ENCODE measurements around the gene ZNF135. TPM values are rescaled to one million over a fixed set of nuclear protein-coding genes. Genes with fewer than 3 reads are reported as not detected.

The ZNF135 gene
- total and polyA plus RNA-seq, 2 of the 4 experiments (the other 2 are of a cell fraction) = 2.4 to 2.7 TPM

GRCh38 chr19:58059671-58060078 is 593 bp downstream of the ZNF135 start:
- intact Hi-C loops (cut with micrococcal nuclease) = no loop called here
- H3K4ac ChIP-seq (ENCODE audit: low read depth, low read length) = no peak overlapping the region; the same call in 1 of the 2 replicates
- H4K5ac ChIP-seq (ENCODE audit: low read depth, low read length) = peak overlapping the region; percentile 85
- H2AK5ac ChIP-seq (ENCODE audit: low read depth, low read length) = no peak overlapping the region
- H3K18ac ChIP-seq (ENCODE audit: low read depth, low read length) = no peak overlapping the region
- 32% methylated on average over 15 of the region's 28 CpGs; no CpG with 5 or more reads in 1 of the 2 experiments for WGBS, 2 experiments (ENCODE audit: extremely low coverage in 2 of 2, insufficient read length in 1 of 2)
- H3K79me1 ChIP-seq (ENCODE audit: low read depth in 1 of 2, low read length in 2 of 2) = no peaks in the 10 kb centered on the region
- H3K9me1 ChIP-seq (ENCODE audit: insufficient read depth, low read length) = no peaks in the 10 kb centered on the region
- peak overlapping the region; percentile 72 for H3K4me2 ChIP-seq (ENCODE audit: low read depth, low read length)
- ATAC-seq (ENCODE audit: low read depth) (no peak), DNase-seq (no peak)
- H3K23ac ChIP-seq (ENCODE audit: low read depth, low read length) = no peak overlapping the region
- no peaks in the 10 kb centered on the region for H3K36me3 ChIP-seq (ENCODE audit: control insufficient read depth, insufficient read depth, low read length)
- no peak overlapping the region for H4K91ac ChIP-seq (ENCODE audit: insufficient read depth, low read depth, low read length)
- peak overlapping the region; percentile 52 for H3K4me3 ChIP-seq (ENCODE audit: insufficient read depth, low read depth, low read length)
- H4K20me1 ChIP-seq (ENCODE audit: insufficient read depth, low read length) = no peaks in the 10 kb centered on the region
- H2BK120ac ChIP-seq (ENCODE audit: low read depth, low read length) = no peak overlapping the region
- ChIA-PET POLR2A (ENCODE audit: unreplicated experiment) (no interaction called here), CTCF (no interaction called here)
- no peaks in the 10 kb centered on the region for H3K27me3 ChIP-seq (ENCODE audit: control insufficient read depth, insufficient read depth, low read length)
- no peak overlapping the region for H3K14ac ChIP-seq (replicated peaks; ENCODE audit: low read depth, low read length)
- H3K56ac ChIP-seq (ENCODE audit: extremely low read depth, insufficient read depth, low read length) = no peak overlapping the region
- H2AK9ac ChIP-seq (replicated peaks; ENCODE audit: low read depth, low read length, poor library complexity) = peak overlapping the region; percentile 45
- 0 out of 2 replicates have a peak, but pooled peaks cover 2% of the 10 kb centered on the region for H3K4me1 ChIP-seq (ENCODE audit: control insufficient read depth, insufficient read depth, low read length)
- no peak overlapping the region for H2BK5ac ChIP-seq (ENCODE audit: low read depth, low read length, poor library complexity, severe bottlenecking)
- TF ChIP-seq RCOR1 (IDR thresholded peaks at IDR 0.05; ENCODE audit: insufficient replicate concordance, low read length) (no peak), CEBPB (IDR thresholded peaks at IDR 0.05; ENCODE audit: low read depth, low read length) (no peak), CTCF (conservative IDR thresholded peaks at IDR 0.05; ENCODE audit: low read depth, low read length) (no peak), MAFK (IDR thresholded peaks at IDR 0.05; ENCODE audit: low read depth, low read length) (no peak), POLR2A (IDR thresholded peaks at IDR 0.05; ENCODE audit: low read depth, low read length) (no peak), BHLHE40 (IDR thresholded peaks at IDR 0.05; ENCODE audit: low read depth, low read length) (no peak), SMC3 (IDR thresholded peaks at IDR 0.05; ENCODE audit: low read depth, low read length) (no peak), NFE2L2 (IDR thresholded peaks at IDR 0.05; ENCODE audit: low read depth, low read length) (no peak), FOS (IDR thresholded peaks at IDR 0.05; ENCODE audit: low read depth, low read length) (no peak), RAD21 (IDR thresholded peaks at IDR 0.05; ENCODE audit: low read length) (no peak), MAZ (IDR thresholded peaks at IDR 0.05; ENCODE audit: borderline replicate concordance, low read depth, low read length) (no peak), RFX5 (IDR thresholded peaks at IDR 0.05; ENCODE audit: low read depth, low read length) (no peak), CHD1 (IDR thresholded peaks at IDR 0.05; ENCODE audit: low read depth, low read length) (no peak), MXI1 (IDR thresholded peaks at IDR 0.05; ENCODE audit: borderline replicate concordance, low read depth, low read length) (no peak)
- TF ChIP-seq, protein P1, sequence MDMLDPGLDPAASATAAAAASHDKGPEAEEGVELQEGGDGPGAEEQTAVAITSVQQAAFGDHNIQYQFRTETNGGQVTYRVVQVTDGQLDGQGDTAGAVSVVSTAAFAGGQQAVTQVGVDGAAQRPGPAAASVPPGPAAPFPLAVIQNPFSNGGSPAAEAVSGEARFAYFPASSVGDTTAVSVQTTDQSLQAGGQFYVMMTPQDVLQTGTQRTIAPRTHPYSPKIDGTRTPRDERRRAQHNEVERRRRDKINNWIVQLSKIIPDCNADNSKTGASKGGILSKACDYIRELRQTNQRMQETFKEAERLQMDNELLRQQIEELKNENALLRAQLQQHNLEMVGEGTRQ (IDR thresholded peaks at IDR 0.05; ENCODE audit: low read depth, low read length) = no peak
- TF ChIP-seq, protein P2, sequence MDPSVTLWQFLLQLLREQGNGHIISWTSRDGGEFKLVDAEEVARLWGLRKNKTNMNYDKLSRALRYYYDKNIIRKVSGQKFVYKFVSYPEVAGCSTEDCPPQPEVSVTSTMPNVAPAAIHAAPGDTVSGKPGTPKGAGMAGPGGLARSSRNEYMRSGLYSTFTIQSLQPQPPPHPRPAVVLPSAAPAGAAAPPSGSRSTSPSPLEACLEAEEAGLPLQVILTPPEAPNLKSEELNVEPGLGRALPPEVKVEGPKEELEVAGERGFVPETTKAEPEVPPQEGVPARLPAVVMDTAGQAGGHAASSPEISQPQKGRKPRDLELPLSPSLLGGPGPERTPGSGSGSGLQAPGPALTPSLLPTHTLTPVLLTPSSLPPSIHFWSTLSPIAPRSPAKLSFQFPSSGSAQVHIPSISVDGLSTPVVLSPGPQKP (IDR thresholded peaks at IDR 0.05; ENCODE audit: borderline replicate concordance, low read depth, low read length) = no peak
- no peak overlapping the region for H2BK20ac ChIP-seq (ENCODE audit: low read depth, low read length)
- no peak overlapping the region for H2BK15ac ChIP-seq (ENCODE audit: low read depth, low read length)
- peak overlapping the region; percentile 50 to 84; a peak in 3 of 4 replicates for H4K8ac ChIP-seq (ENCODE audit: low read depth in 2 of 2, low read length in 2 of 2)
- dilution Hi-C loops (cut with HindIII; ENCODE audit: low sequenced_read_pairs, unreplicated experiment) = no loop called here
- in situ Hi-C loops (cut with MboI; ENCODE audit: low sequenced_read_pairs) = no loop called here
- peak overlapping the region; percentile 93 for H2AFZ ChIP-seq (replicated peaks; ENCODE audit: low read length, poor library complexity)
- H3K9me3 ChIP-seq (ENCODE audit: control insufficient read depth, insufficient read depth, low read length) = peaks cover 51% of the 10 kb centered on the region
- no TSS peak for BruUV-seq (replicated peaks)
- no peak overlapping the region; the same call in 1 of the 2 replicates for H3K9ac ChIP-seq (ENCODE audit: low read depth, low read length)
- H3K27ac ChIP-seq (ENCODE audit: insufficient read depth, low read length) = 0 out of 2 replicates have a peak overlapping the region, but pooled peaks have one; percentile 13
